H9 (cell line): ENCODE results near the gene CTAGE1. TPM values are rescaled to one million over a fixed set of nuclear protein-coding genes. Genes with fewer than 3 reads are reported as not detected.

Experiments
- DNase-seq: peaks from one replicate; pipeline ENCODE4 v3.0.0-alpha.2; 2017
- H2AFZ ChIP-seq: one replicate; pipeline ENCODE4 v1.6.1; 2013; ENCODE audit warnings: mild to moderate bottlenecking, low read length, control low read depth, moderate library complexity
- H2AK5ac ChIP-seq: 2 replicates; pipeline ENCODE4 v1.6.1; 2013; ENCODE audit warnings: low read length, control low read depth, mixed read lengths; ENCODE audit not compliant: insufficient read length
- H2BK120ac ChIP-seq: one replicate; pipeline ENCODE4 v1.6.1; 2013; ENCODE audit warnings: low read depth, mild to moderate bottlenecking, low read length, control low read depth, inconsistent platforms; ENCODE audit not compliant: poor library complexity, severe bottlenecking
- H2BK12ac ChIP-seq: 2 replicates; pipeline ENCODE4 v1.6.1; 2013; ENCODE audit warnings: low read length, control low read depth, mixed read lengths, low read depth; ENCODE audit not compliant: insufficient read length
- H2BK15ac ChIP-seq: 2 replicates; pipeline ENCODE4 v1.6.1; 2013; ENCODE audit warnings: low read depth, low read length, control low read depth
- H2BK20ac ChIP-seq: one replicate; pipeline ENCODE4 v1.6.1; 2013; ENCODE audit warnings: low read depth, mild to moderate bottlenecking, low read length, control low read depth, inconsistent platforms; ENCODE audit not compliant: poor library complexity, severe bottlenecking
- H2BK5ac ChIP-seq: 2 replicates; pipeline ENCODE4 v1.6.1; 2013; ENCODE audit warnings: low read length, control low read depth, mixed read lengths; ENCODE audit not compliant: insufficient read length
- H3K14ac ChIP-seq: 2 replicates; pipeline ENCODE4 v1.6.1; 2013; ENCODE audit warnings: low read length, control low read depth; ENCODE audit not compliant: insufficient read depth
- H3K18ac ChIP-seq: 2 replicates; pipeline ENCODE4 v1.6.1; 2013; ENCODE audit warnings: low read depth, mild to moderate bottlenecking, mixed read lengths, low read length, control low read depth; ENCODE audit not compliant: insufficient read length
- H3K23ac ChIP-seq: 2 replicates; pipeline ENCODE4 v1.6.1; 2013; ENCODE audit warnings: low read length, control low read depth, mixed read lengths, low read depth; ENCODE audit not compliant: insufficient read length
- H3K23me2 ChIP-seq: 2 replicates; pipeline ENCODE4 v1.6.1; 2013; ENCODE audit warnings: low read depth, mild to moderate bottlenecking, mixed read lengths, low read length, control low read depth; ENCODE audit not compliant: insufficient read length, poor library complexity, severe bottlenecking
- H3K27ac ChIP-seq: 2 replicates; pipeline ENCODE4 v1.5.1; 2013; ENCODE audit warnings: low read length, control low read depth, mixed read lengths, low read depth; ENCODE audit not compliant: insufficient read length
- H3K27me3 ChIP-seq: 2 replicates; pipeline ENCODE4 v1.6.1; 2013; ENCODE audit warnings: low read length, control low read depth, inconsistent platforms; ENCODE audit not compliant: insufficient read depth
- H3K4ac ChIP-seq: 2 replicates; pipeline ENCODE4 v1.6.1; 2013; ENCODE audit warnings: low read depth, mild to moderate bottlenecking, control low read depth, inconsistent platforms, low read length, moderate library complexity
- H3K4me1 ChIP-seq: 2 replicates; pipeline ENCODE4 v1.6.1; 2013; ENCODE audit warnings: low read length, control low read depth, inconsistent platforms; ENCODE audit not compliant: insufficient read depth
- H3K4me2 ChIP-seq: 2 replicates; pipeline ENCODE4 v1.6.1; 2013; ENCODE audit warnings: low read length, control low read depth, mixed read lengths; ENCODE audit not compliant: insufficient read length, insufficient read depth
- H3K56ac ChIP-seq: 2 replicates; pipeline ENCODE4 v1.6.1; 2013; ENCODE audit warnings: low read depth, mild to moderate bottlenecking, mixed read lengths, low read length, control low read depth; ENCODE audit not compliant: insufficient read length
- H3K79me1 ChIP-seq: 2 replicates; pipeline ENCODE4 v1.6.1; 2013; ENCODE audit warnings: low read depth, mild to moderate bottlenecking, moderate library complexity, low read length, control low read depth, inconsistent platforms; ENCODE audit not compliant: insufficient read depth, poor library complexity, severe bottlenecking
- H3K79me2 ChIP-seq: 2 replicates; pipeline ENCODE4 v1.6.1; 2013; ENCODE audit warnings: low read length, control low read depth, inconsistent platforms; ENCODE audit not compliant: insufficient read depth
- H3K9ac ChIP-seq: 2 replicates; pipeline ENCODE4 v1.6.1; 2013; ENCODE audit warnings: low read length, control low read depth, mixed read lengths; ENCODE audit not compliant: insufficient read length; ENCODE audit errors: extremely low read depth
- H3K9me3 ChIP-seq: one replicate; pipeline ENCODE4 v1.6.1; 2013; ENCODE audit warnings: low read depth, low read length, inconsistent platforms; ENCODE audit not compliant: control insufficient read depth
- H3T11ph ChIP-seq: one replicate; pipeline ENCODE4 v1.6.1; 2013; ENCODE audit warnings: mild to moderate bottlenecking, low read length, control low read depth, inconsistent platforms
- H4K20me1 ChIP-seq: one replicate; pipeline ENCODE4 v1.6.1; 2013; ENCODE audit not compliant: control insufficient read depth, insufficient read length, insufficient read depth
- H4K5ac ChIP-seq: 2 replicates; pipeline ENCODE4 v1.6.1; 2013; ENCODE audit warnings: low read depth, mild to moderate bottlenecking, mixed read lengths, low read length, control low read depth; ENCODE audit not compliant: insufficient read length
- H4K8ac ChIP-seq: replicated peaks from 2 replicates; pipeline ENCODE4 v1.6.1; 2013; ENCODE audit warnings: low read length, control low read depth, mixed read lengths, low read depth; ENCODE audit not compliant: insufficient read length
- H4K91ac ChIP-seq: 2 replicates; pipeline ENCODE4 v1.6.1; 2013; ENCODE audit warnings: low read depth, mild to moderate bottlenecking, moderate library complexity, mixed read lengths, low read length, control low read depth; ENCODE audit not compliant: insufficient read length
- H3K27ac Mint-ChIP-seq, 3 experiments: 2 replicates in 2 of 3; 3 replicates in 1 of 3; pipeline ENCODE4 v1.8.0; 2020 to 2021; ENCODE audit warnings: mixed read lengths in 3 of 3, mild to moderate bottlenecking in 1 of 3, moderate library complexity in 1 of 3
- H3K27me3 Mint-ChIP-seq: 2 replicates; pipeline ENCODE4 v1.8.0; 2021; ENCODE audit warnings: low read depth, mild to moderate bottlenecking, moderate library complexity, mixed read lengths
- H3K36me3 Mint-ChIP-seq, 3 experiments: 2 replicates in 2 of 3; 3 replicates in 1 of 3; pipeline ENCODE4 v1.8.0; 2020 to 2021; ENCODE audit warnings: low read depth in 3 of 3, mixed read lengths in 3 of 3; ENCODE audit not compliant: insufficient read depth in 1 of 3
- H3K4me1 Mint-ChIP-seq, 2 experiments: 2 replicates each; pipeline ENCODE4 v1.8.0; 2020; ENCODE audit warnings: mixed read lengths in 2 of 2
- H3K4me3 Mint-ChIP-seq, 2 experiments: 2 replicates in 1 of 2; 3 replicates in 1 of 2; pipeline ENCODE4 v1.8.0; 2020 to 2021; ENCODE audit warnings: mild to moderate bottlenecking in 2 of 2, mixed read lengths in 2 of 2, moderate library complexity in 1 of 2
- H3K9me3 Mint-ChIP-seq, 2 experiments: 2 replicates in 1 of 2; 3 replicates in 1 of 2; pipeline ENCODE4 v1.8.0; 2020; ENCODE audit warnings: mild to moderate bottlenecking in 2 of 2, mixed read lengths in 2 of 2, moderate library complexity in 1 of 2
- WGBS: extraction: QIAGEN DNeasy Blood & Tissue Kit; methylation state at CpG from one replicate; pipeline ENCODE4 v1.1.7; 2013; ENCODE audit warnings: missing lambda C conversion rate, low lambda C conversion rate, mixed read lengths; ENCODE audit not compliant: insufficient read length; ENCODE audit errors: extremely low coverage; 5-methylcytosine and 5-hydroxymethylcytosine counted together
- total RNA-seq: library from RNA; stranded (reverse); gene quantifications from 2 replicates; pipeline ENCODE4 v1.2.1, GENCODE V29; 2021
- TF ChIP-seq, protein P1 (sequence below): fragments of 200-600 bp; sonication (generic); conservative IDR thresholded peaks from 3 replicates; pipeline ENCODE4 v1.8.0; 2021; ENCODE audit warnings: antibody characterized with exemption, mild to moderate bottlenecking

The CTAGE1 gene
- total RNA-seq, 1 experiment from 2014 or later: not detected

- Histone ChIP-seq H3K27me3 (no peaks in the 10 kb centered on the region), H2AK5ac (no peak overlapping the region), H4K20me1 (no peaks in the 10 kb centered on the region), H3K23ac (no peak overlapping the region), H4K5ac (no peak overlapping the region), H3K18ac (no peak overlapping the region), H3K23me2 (no peaks in the 10 kb centered on the region), H3K79me1 (no peaks in the 10 kb centered on the region), H2BK20ac (no peak overlapping the region), H3K9me3 (no peaks in the 10 kb centered on the region), H2BK5ac (no peak overlapping the region), H3K4me2 (no peak overlapping the region), H3K4ac (no peak overlapping the region), H3K56ac (no peak overlapping the region), H2BK15ac (no peak overlapping the region), H3K79me2 (no peaks in the 10 kb centered on the region), H3K9ac (no peak overlapping the region), H2BK12ac (no peak overlapping the region), H2BK120ac (no peak overlapping the region), H3K27ac (no peak overlapping the region), H2AFZ (no peak overlapping the region), H3K14ac (no peak overlapping the region), H3K4me1 (no peaks in the 10 kb centered on the region), H4K91ac (no peak overlapping the region), H3T11ph (no peak overlapping the region), H4K8ac (no peak overlapping the region)
- Mint-ChIP-seq H3K4me3 (no peak overlapping the region), H3K36me3 (no peaks in the 10 kb centered on the region), H3K9me3 (no peaks in the 10 kb centered on the region), H3K27ac (no peak overlapping the region), H3K27me3 (no peaks in the 10 kb centered on the region; the same call in 1 of the 2 replicates), H3K4me1 (no peaks in the 10 kb centered on the region)
- no CpG with 5 or more reads among the region's 1 CpG for WGBS
- TF ChIP-seq, protein P1, sequence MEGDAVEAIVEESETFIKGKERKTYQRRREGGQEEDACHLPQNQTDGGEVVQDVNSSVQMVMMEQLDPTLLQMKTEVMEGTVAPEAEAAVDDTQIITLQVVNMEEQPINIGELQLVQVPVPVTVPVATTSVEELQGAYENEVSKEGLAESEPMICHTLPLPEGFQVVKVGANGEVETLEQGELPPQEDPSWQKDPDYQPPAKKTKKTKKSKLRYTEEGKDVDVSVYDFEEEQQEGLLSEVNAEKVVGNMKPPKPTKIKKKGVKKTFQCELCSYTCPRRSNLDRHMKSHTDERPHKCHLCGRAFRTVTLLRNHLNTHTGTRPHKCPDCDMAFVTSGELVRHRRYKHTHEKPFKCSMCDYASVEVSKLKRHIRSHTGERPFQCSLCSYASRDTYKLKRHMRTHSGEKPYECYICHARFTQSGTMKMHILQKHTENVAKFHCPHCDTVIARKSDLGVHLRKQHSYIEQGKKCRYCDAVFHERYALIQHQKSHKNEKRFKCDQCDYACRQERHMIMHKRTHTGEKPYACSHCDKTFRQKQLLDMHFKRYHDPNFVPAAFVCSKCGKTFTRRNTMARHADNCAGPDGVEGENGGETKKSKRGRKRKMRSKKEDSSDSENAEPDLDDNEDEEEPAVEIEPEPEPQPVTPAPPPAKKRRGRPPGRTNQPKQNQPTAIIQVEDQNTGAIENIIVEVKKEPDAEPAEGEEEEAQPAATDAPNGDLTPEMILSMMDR: no peak
- no peak for DNase-seq
Observed at GRCh38 chr18:22387787-22388186, 29.9 kb downstream of the CTAGE1 start.
